ENCODE data around the gene PCDHAC2. TPM values are rescaled to one million over a fixed set of nuclear protein-coding genes. Genes with fewer than 3 reads are reported as not detected.

Gene PCDHAC2
- total and polyA plus RNA-seq, 4 donors = 1.3 to 13.8 (median 3.4) TPM

- H3K27me3 ChIP-seq (ENCODE audit: control insufficient read depth in 3 of 3, insufficient read depth in 3 of 3, low read length in 2 of 3) = no peaks in the 10 kb centered on the region
- no peak overlapping the region for H3K9ac ChIP-seq (ENCODE audit: insufficient read depth in 1 of 2, low read length in 2 of 2)
- H3K4me1 ChIP-seq (ENCODE audit: control insufficient read depth in 5 of 5, insufficient read depth in 5 of 5, low read length in 5 of 5) = peaks cover 0 to 5% (median 0%) of the 10 kb centered on the region in 5 donors
- 51 to 69% methylated on average over 7 of the region's 7 CpGs for WGBS, 2 donors
- peak; percentile 38 for ATAC-seq (ENCODE audit: insufficient read depth, low FRiP score)
- H3K9me3 ChIP-seq (ENCODE audit: control insufficient read depth in 4 of 4, insufficient read depth in 3 of 4, low read length in 3 of 4) = no peaks in the 10 kb centered on the region
- TF ChIP-seq CTCF (IDR thresholded peaks at IDR 0.05; ENCODE audit: control extremely low read depth, extremely low read depth) = no peak
- H3K27ac ChIP-seq (ENCODE audit: low read depth in 1 of 2, low read length in 1 of 2) = peak overlapping the region in 1 of 2 donors; percentile 75
- no peaks in the 10 kb centered on the region for H3K36me3 ChIP-seq (ENCODE audit: control insufficient read depth in 4 of 4, insufficient read depth in 4 of 4, low read length in 4 of 4)
- H3K4me3 ChIP-seq = no peak overlapping the region
- DNase-seq = no peak
Measured at GRCh38 chr5:140989254-140990020, 23.2 kb downstream of the PCDHAC2 start.

GRCh38 chr5:140992828-140993227 is 26.6 kb downstream of the PCDHAC2 start:
- Histone ChIP-seq H3K9me3 (ENCODE audit: control insufficient read depth in 4 of 4, insufficient read depth in 3 of 4, low read length in 3 of 4) (no peaks in the 10 kb centered on the region), H3K27me3 (ENCODE audit: control insufficient read depth in 3 of 3, insufficient read depth in 3 of 3, low read length in 2 of 3) (no peaks in the 10 kb centered on the region), H3K36me3 (ENCODE audit: control insufficient read depth in 4 of 4, insufficient read depth in 4 of 4, low read length in 4 of 4) (no peaks in the 10 kb centered on the region), H3K9ac (ENCODE audit: insufficient read depth in 1 of 2, low read length in 2 of 2) (no peak overlapping the region), H3K27ac (ENCODE audit: low read depth in 1 of 2, low read length in 1 of 2) (no peak overlapping the region), H3K4me3 (no peak overlapping the region), H3K4me1 (ENCODE audit: control insufficient read depth in 5 of 5, insufficient read depth in 5 of 5, low read length in 5 of 5) (peaks cover 0 to 6% (median 1%) of the 10 kb centered on the region in 5 donors)
- TF ChIP-seq CTCF (IDR thresholded peaks at IDR 0.05; ENCODE audit: control extremely low read depth, extremely low read depth) = no peak
- WGBS, 2 donors = 73 to 74% methylated on average over 2 of the region's 2 CpGs
- ATAC-seq (ENCODE audit: insufficient read depth, low FRiP score) = no peak
- no peak for DNase-seq

GRCh38 chr5:140996060-140996459 is 29.8 kb downstream of the PCDHAC2 start:
- DNase-seq = peak; percentile 51 to 84 (median 83)
- no peak for TF ChIP-seq CTCF (IDR thresholded peaks at IDR 0.05; ENCODE audit: control extremely low read depth, extremely low read depth)
- Histone ChIP-seq H3K36me3 (ENCODE audit: control insufficient read depth in 4 of 4, insufficient read depth in 4 of 4, low read length in 4 of 4) (no peaks in the 10 kb centered on the region), H3K4me3 (no peak overlapping the region), H3K9ac (ENCODE audit: insufficient read depth in 1 of 2, low read length in 2 of 2) (no peak overlapping the region), H3K27ac (ENCODE audit: low read depth in 1 of 2, low read length in 1 of 2) (no peak overlapping the region), H3K4me1 (ENCODE audit: control insufficient read depth in 5 of 5, insufficient read depth in 5 of 5, low read length in 5 of 5) (peaks cover 0 to 6% (median 1%) of the 10 kb centered on the region in 5 donors), H3K27me3 (ENCODE audit: control insufficient read depth in 3 of 3, insufficient read depth in 3 of 3, low read length in 2 of 3) (no peaks in the 10 kb centered on the region), H3K9me3 (ENCODE audit: control insufficient read depth in 4 of 4, insufficient read depth in 3 of 4, low read length in 3 of 4) (no peaks in the 10 kb centered on the region)
- 78 to 88% methylated on average over 1 of the region's 1 CpG for WGBS, 2 donors
- ATAC-seq (ENCODE audit: insufficient read depth, low FRiP score) = no peak
